Fibroblast of skin of scalp (primary cell): ENCODE measurements around the gene ATRNL1.

Experiments used
- DNase-seq: peaks from one replicate; pipeline ENCODE4 v3.0.0-alpha.2; 2013

Gene ATRNL1

DNA sequence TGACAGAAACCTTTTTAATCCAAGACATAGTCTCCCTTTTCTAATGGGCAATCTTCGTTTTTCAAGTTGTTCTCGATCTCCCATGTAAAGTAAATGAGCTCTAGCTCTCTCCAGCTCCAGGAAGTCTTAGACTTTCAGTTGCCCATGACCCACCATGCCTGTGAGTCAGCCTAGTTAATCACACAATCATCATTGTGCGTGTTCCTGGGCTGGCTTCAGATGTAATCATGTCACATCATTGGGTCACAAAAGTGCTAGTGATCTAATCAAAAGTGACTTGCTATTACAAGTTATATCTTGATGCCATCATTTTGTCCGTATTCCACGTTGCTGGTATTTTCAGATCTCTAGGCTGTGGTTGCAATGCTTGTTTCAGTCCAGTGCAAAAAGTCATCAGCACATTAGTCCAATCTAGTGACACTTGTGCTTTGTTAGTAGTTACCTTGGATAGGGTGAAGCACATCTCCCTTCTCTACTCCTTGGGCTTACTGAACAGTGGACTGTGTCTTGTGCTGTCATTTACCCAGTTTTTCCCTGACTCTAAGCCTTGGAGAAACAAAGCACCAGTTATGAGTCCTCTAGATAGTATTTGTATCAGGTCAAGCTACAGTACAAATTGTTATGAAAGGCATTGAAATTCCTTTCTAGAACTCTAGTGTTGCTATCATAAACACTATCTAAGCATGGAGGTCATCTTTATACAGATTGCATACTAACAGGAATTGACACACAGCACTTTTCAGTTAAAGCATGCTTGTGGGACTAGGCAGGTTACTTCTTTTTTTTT, 863.3 kb downstream of the ATRNL1 start:
- peak; percentile 16 for DNase-seq

DNA sequence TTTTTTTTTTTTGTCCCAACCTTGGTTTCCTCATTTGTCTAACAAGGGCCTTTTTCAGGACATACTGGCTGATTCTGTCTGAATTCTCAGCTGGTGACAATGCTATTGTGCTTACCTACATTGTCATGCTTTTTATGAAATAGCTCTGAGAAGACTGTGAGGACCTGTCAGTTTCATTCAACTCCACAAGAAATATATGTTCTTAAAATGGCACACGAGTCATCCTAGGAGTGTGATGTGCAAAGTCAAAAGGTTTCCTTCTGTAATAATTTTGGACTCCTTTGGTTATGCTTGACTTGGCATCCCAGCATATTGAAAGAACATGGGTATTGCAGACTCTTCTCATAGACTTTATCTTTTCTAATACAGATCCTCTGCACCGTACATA, 863.8 kb downstream of the ATRNL1 start:
- DNase-seq = no peak

DNA sequence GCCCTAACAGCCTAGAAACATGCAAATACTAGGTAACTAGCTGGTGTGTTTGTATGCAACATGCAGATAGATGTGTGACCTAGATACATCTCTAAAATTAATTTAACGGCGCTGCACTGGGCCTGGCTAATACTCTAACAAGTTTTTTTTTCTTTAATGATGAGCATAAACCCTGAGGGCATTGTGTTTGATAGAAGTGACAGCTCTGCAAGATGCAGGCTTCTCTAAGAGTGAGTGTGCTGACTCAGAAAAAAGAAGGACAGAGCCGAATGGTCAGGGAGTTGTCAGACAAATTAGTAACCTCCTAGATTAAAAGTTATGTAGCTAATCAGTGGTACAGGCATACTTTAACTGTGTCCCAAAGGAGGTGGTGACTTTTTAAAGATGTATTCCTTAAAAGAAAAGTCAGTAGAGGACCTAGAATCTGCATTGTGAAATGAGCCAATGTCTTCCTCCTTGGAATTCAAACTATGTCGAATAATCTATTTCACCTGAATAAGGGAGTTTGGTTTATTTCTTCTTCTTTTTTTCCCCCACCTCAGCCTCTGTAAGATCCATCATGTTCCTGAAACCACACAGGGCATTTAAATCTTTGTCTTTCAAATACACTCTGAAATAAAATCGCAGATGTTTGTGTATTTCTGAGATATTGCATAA, 864.7 kb downstream of the ATRNL1 start:
- no peak for DNase-seq

DNA sequence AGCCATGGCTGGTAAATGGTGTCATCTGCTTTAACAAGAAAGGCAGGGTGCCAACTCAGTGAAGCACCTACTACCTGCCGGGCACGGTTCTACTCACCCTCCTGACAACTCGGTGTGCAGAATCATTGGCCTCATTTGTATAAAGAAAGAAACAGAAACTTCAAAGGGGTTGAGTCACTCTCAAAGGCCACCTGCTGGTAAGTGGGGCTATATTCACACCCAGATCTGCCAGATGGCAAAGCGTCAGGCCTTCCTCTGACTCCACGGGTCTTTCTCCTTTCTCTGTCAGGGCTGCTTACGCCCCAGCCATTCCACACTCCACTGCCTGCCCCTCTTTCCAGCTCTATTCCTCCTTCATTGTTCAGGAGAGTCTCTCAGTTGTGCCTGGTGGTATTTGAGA, 870.7 kb downstream of the ATRNL1 start:
- DNase-seq = peak; percentile 18

DNA sequence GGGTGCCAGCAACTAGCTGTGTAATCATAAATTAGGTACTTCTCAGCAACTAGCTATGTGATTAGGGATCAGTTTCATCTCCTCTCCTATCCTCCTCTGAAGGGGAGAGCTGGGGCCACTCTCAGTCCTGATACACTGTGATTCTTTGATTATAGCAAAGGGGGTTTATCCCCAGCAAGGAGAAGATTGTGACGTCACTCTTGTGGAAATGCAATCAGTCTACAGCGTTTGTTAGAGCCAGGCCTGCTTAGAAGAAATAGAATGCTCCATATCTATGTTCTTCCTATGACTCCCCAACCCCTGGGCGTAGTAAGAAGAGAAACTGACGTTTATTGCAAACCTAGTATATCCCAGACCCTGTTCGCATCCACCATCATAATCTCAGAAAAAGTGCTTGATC, 871.7 kb downstream of the ATRNL1 start:
- DNase-seq = no peak

DNA sequence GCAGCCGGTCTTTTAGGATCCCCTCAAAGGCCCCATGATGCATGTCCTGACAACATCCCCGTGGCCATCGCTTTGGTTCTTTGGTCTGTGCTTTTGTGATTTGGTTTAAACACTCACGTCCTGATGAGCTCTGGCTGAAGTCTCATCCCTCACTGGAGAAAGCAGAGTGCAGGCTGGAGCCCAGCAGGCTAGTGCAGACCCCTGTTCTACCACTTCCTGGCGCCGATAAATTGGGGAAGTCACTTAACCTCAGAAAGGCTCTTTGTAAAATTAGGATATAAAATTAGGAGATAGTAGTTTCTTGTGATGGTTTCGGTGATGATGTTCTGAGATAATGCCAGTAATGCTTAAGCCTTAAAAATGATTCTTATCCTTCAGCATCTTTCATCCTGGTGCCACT, 872.2 kb downstream of the ATRNL1 start:
- DNase-seq = no peak

DNA sequence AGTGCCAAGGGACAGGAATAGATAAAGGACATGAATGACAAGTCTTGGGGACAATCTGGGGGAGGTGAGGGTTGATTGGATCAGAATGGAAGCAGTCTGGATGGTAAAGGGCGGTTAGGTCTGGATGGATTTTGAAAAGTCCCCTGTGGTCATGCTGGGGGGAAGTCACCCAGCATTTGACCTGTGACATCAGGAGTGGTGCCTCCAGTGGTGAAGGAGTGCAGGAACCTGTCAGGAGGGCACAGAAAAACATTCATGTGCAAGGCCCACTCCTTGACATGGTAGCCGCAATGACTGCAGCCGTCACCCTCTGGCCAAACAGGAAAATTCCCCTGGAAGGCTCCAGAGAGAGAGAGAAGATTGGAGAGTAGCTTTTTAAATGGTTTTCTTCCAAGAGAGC, 875.1 kb downstream of the ATRNL1 start:
- DNase-seq = no peak

DNA sequence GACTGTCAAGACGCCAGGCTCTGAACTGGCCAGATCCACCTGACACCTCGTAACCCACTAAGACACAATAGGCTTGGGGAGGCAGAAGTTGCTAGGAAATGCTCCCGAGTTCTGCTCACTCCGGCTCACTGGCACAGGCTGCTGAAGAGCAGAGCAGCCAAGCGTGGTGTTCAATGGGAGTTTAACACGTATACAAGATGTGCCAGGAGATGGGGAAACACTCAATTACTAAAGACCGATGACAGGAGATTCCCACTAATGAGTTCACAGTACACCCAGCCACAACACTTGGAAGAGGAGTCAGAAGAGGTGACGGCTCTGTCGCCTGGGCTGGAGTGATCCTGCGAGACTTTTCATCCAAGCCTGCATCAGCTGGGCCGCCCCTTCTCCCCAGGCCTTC, 876.4 kb downstream of the ATRNL1 start:
- no peak for DNase-seq

DNA sequence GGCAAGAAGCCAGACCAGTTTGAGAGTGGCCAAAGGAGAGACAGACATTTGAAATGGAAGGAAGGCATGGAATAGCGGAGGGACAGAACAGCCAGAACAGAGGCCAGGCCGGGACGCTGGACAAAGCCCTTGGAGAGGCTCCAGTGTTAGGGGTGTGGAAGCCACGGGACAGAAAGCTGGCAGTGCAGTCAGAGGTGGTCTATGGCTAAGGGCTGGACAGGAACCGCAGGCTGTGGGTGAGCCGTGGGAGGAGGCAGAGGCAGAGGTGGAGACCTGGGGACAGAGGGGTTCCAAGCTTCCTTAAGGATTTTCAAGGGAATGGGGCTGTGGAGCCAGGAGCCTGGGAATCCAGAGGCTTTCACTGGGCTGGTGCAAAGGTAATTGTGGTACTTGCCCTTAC, 878.8 kb downstream of the ATRNL1 start:
- no peak for DNase-seq

DNA sequence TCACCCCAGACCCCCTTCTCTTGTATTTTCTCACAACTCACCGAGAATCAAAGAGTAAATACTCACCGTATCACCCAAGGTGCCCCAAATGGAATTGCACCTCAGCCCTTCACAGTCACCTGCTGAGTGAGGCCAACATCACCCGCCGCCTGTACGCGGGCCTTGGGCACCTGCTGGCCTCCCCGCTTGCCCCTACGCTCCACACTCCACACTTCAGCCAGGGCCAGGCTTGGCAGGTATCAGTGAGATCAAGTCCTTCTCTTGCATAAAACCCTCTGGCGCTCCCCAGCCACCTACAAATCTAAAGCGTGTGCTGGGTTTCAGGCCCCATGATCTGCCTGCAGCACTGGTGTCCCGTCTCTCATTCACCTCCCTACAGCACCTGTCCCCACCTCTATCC, 879.3 kb downstream of the ATRNL1 start:
- DNase-seq = no peak

DNA sequence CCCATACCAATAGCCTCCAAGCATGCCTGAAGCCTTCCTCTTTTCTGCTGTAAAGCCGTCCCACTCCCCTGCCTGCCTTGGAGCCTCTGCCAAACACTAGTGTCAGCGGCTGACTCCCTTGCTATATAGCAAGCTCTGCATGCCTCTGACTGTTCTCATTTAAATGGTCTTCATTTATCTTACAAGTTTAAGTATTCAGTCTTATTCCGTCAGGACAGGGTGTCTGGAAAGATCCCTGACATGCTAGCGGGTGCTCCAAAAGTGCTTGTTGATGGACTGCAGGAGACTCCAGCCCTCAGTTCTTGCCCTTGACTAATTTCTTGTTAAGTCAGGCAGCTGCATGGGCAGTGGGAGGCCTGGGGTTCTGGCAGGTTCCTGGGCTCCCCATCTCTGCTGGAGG, 881.2 kb downstream of the ATRNL1 start:
- no peak for DNase-seq

DNA sequence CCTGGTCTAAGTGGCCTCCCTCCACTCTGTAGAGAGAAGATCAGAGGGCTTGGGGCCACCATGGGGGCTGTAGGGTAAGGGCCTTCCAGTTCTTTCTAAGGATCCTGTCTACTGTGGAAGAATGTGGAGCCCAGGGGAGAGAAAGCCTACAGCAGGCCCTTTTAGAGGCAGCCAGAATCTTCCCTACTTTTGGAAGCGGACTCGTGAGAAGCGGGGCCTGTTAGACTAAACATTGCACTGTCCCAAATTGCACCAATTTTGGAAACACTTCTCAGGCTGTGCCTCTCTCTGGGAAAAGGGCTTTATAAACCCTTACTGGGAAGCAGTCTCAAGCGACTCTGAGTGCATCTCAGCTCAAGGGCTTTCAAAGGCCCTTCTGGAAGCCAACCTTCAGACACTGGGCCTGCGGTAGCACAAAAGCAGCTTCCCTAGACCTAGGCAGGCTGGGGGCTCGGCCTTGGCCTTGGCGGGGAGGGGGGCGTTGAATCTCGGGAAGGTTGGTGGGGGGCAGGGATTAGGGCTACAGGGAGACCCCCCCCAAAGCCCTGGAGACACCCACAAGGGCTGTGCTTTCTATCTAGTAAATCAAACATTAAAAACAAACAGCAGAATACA, 881.8 kb downstream of the ATRNL1 start:
- DNase-seq = no peak

DNA sequence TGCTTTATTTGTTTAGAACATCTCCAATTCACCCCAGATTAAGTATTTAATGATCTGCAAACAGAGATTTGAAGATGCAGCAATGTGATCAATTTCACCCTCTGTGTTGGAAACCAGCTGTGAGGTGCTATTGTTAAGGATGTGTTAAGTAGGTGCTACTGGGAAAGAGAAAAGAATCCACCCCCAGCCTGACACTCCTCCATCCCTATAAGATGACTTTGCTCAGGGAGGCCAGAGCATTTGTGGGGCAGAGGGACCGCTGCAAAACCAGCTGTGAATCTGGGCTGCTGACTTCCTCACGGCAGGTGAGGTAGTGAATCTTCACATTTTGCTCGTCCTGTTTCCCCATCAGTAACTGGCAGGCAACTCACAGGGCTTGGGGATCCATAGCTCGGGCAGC, 882.3 kb downstream of the ATRNL1 start:
- DNase-seq = no peak

DNA sequence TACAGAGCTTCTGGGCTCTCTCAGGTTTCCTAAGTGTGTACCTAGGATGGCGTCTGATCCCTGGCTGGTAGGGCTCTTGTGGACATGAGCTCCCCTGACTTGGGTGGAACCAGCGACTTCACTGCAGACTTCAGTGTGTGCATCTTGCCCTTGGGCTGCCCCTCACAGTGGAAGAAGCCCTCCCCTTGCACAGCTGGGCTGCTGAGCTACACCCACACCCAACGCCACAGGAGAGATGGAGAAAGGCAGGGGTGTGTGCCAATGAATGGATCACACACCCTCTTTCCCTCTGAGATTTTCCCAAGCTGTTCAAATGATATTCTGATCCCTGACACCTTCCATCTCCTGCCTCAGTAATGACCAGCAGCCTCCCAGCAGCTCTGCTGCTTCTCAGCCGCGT, 883.2 kb downstream of the ATRNL1 start:
- DNase-seq = no peak

DNA sequence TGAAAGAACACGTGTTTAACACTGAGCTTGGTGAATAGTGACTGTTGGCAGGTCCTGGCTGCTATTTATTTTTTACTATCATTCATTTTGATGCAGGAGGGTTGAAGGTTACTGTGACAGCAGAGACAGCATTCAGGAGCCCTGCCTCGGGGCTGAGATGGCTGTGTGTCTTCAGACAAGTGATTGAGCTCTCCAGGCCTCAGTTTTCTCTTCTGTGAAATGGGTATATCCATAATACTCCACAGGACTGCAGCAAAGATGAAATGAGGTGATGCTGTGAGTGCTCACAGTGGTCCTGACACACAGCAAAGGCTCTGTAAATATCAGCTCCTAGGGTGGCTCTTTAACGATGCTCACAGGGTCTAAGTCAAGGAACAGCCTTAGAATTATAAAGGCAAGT, 884.7 kb downstream of the ATRNL1 start:
- no peak for DNase-seq

DNA sequence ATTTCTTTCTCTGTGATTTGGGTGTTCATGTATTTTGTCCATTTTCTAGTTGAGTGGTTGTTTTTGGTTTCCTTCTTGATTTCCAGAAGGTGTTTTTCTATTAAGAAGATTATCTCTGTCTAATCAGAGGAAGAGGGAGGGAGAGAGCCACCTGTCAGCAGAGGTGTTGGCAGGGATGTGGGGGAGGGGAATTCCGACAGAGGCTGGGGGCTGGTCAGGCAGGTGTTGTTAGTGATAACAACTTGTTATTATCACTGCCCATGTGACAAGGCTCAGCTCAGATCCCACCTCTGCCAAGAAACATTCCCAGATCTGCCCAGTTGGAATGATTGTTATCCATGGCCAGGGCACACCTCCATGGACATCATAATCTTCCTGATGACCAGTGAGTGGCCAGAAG, 886.4 kb downstream of the ATRNL1 start:
- no peak for DNase-seq

DNA sequence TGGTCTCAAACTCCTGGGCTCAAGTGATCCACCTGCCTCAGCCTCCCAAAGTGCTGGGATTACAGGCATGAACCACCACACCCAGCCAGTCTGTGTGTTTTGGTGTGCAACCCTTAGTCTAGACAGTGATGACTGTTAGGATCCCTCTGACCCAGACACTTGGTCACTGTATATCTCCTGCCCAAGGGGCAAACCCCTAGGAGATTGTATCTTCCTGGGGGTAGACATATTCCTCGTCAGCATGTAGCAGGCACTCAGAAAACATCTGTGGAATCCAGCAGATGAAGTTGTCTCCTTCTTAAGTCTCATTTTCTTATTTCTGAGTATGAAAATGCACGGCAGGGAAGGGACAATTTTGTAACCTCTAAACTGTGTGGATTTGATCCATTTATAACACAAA, 887.3 kb downstream of the ATRNL1 start:
- peak; percentile 33 for DNase-seq

DNA sequence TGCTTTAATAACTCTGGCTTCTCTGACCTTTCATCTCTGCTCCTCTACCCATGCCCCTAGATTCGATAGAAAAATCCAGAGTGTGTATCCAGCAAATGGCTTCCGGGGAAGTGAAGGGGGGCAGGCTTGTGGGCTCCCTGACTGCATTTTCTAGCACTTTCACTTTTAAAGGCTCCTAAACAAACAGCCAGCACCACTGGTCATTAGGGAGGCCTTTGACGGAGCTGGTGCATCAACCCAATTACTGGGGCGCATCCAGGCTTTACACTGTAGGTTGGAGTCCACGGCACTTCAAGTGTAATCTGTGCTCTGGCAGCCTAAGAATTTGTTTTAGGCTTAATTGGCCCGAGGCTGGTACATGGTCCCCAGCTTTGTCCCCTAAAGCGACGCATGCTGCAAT, 887.9 kb downstream of the ATRNL1 start:
- no peak for DNase-seq

DNA sequence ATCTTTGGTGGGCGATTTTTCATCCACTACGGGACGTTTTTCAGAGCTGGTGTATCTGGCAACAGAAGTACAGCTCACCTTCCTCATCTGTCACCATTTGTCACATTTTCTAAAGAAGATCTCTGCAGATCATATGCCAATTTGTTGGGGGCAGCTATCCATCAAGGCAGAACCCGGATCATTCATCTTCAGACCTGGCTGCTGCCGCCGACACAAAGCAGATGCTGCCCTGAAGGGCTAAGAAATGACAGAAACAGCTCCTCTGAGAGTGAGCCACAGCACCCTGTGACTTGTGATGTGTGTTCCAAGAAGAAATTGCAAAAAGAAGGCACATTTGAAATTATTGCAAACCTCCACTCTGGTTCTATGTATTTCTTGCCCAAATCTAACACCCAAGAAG, 888.9 kb downstream of the ATRNL1 start:
- no peak for DNase-seq

DNA sequence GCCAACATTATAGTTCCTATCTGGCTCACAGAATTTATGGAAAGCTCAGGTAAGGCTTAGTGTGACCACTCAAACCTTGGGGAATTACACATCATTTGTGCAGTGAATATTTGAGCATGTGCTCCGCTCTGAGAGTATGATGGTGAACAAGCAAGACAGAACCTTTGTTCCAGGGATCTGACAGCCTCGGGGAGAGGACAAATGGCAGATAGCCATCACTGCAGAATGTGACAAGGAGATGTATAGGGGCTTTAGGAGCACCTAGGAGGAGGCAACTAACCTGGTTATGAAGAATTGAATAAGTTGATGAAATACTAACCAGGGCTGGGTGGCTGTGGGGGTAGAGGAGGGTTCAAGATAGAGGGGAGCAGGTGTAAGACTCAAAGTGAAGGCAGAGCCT, 889.4 kb downstream of the ATRNL1 start:
- no peak for DNase-seq

DNA sequence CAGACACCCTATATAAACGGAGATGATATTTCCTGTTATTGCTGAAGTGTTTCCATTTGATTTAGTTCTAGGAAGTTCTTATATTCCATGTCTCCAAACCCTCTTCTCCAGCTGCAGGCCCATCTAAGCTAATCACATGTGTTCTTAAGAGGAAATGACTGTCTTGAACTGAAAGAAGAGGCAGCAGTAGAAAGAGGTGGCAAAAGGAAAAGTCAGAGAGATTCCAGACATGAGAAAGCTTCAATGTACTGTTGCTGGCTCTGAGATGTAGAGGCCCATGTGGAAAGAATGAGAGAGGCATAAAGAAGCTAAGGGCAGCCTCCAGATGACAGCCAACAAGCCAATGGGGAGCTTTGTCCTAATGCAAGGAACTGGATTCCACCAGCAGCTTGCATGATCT, 892.6 kb downstream of the ATRNL1 start:
- DNase-seq = peak; percentile 14

DNA sequence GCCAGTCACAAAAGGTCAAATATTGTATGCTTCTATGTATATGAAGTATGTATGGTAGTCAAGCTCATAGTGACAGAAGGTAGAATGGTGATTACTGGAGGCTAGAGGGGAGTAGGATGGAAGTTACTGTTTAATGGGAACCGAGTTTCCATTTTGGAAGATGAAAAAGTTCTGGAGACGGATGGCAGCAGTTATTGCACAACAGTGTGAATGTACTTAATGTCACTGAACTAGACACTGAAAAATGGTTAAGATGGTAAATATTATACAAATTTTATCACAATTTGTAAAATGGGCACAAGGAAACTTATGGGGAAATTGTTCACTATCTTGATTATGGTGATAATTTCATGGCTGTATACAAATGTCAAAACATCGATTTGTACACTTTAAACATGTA, 895.2 kb downstream of the ATRNL1 start:
- no peak for DNase-seq

DNA sequence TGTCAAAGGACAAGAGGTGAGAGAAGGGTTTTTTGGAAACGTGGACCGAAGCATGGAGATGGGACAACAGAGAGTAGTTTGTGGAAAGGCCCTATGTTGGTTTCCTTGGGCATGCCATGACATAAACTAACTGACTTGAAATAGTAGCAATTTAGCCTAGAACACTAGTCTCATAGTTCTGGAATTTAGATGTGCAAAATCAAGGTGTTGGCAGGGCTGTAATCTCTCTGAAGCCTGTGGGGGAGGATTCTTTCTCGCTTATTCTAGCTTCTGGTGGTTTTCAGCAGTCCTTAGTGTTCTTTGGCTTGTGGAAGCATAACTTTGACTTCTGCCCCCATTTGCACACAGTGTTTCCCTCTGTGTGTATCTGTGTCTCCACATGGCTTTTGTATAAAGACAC, 896.5 kb downstream of the ATRNL1 start:
- no peak for DNase-seq
